HepG2 (cell line): Measurements from ENCODE around the gene REEP2. TPM values are rescaled to one million over a fixed set of nuclear protein-coding genes. Genes with fewer than 3 reads are reported as not detected.

Source experiments
- ARNT2 ChIP-seq: sonication (generic); formaldehyde crosslinking; IDR thresholded peaks from 2 replicates; pipeline ENCODE4 v1.8.0; 2022; ENCODE audit warnings: mild to moderate bottlenecking, low read depth, missing genetic modification reagents, moderate library complexity
- ATF7-NPFF ChIP-seq: sonication (generic); formaldehyde crosslinking; IDR thresholded peaks from 2 replicates; pipeline ENCODE4 v1.8.1; 2023; ENCODE audit warnings: mild to moderate bottlenecking, low read depth, missing genetic modification reagents, moderate library complexity
- CBFB ChIP-seq: sonication (generic); formaldehyde crosslinking; IDR thresholded peaks from 2 replicates; pipeline ENCODE4 v1.4.0; 2020; ENCODE audit warnings: missing genetic modification reagents
- ELK4 ChIP-seq: sonication (generic); formaldehyde crosslinking; IDR thresholded peaks from 2 replicates; pipeline ENCODE4 v1.9.0; 2021; ENCODE audit warnings: missing genetic modification reagents, borderline replicate concordance
- ERF ChIP-seq: IDR thresholded peaks from 2 replicates; pipeline ENCODE4 v1.6.1; 2018; ENCODE audit warnings: missing biosample characterization, missing genetic modification reagents
- FLYWCH1 ChIP-seq: sonication (generic); formaldehyde crosslinking; IDR thresholded peaks from 2 replicates; pipeline ENCODE4 v1.8.1; 2023; ENCODE audit warnings: mild to moderate bottlenecking, missing genetic modification reagents
- FOXA1 ChIP-seq, 2 experiments: fragments of 450-650 bp in 1 of 2; sonication (generic) in 1 of 2; formaldehyde crosslinking in 1 of 2; IDR thresholded peaks; 2 replicates each; pipeline versions ENCODE4 v1.4.0 to v1.6.1; 2016 to 2020; ENCODE audit warnings: missing genetic modification reagents in 1 of 2
- FOXM1 ChIP-seq: sonication (generic); formaldehyde crosslinking; IDR thresholded peaks from 2 replicates; pipeline ENCODE4 v1.5.0; 2020; ENCODE audit warnings: missing genetic modification reagents
- HNF4A ChIP-seq: sonication (generic); formaldehyde crosslinking; IDR thresholded peaks from 2 replicates; pipeline ENCODE4 v1.4.0; 2020; ENCODE audit warnings: missing genetic modification reagents
- KAT7 ChIP-seq: IDR thresholded peaks from 2 replicates; pipeline ENCODE4 v1.6.1; 2018; ENCODE audit warnings: borderline replicate concordance, missing compliant biosample characterization
- KDM1A ChIP-seq: IDR thresholded peaks from 2 replicates; pipeline ENCODE4 v1.6.1; 2016; ENCODE audit warnings: missing compliant biosample characterization
- NFYB ChIP-seq: sonication (generic); formaldehyde crosslinking; IDR thresholded peaks from 2 replicates; pipeline ENCODE4 v1.4.0; 2020; ENCODE audit warnings: missing genetic modification reagents
- NR1H2 ChIP-seq: sonication (generic); formaldehyde crosslinking; IDR thresholded peaks from 2 replicates; pipeline ENCODE4 v1.8.1; 2022; ENCODE audit warnings: low read depth, missing genetic modification reagents, borderline replicate concordance
- POLR2AphosphoS2 ChIP-seq: IDR thresholded peaks from 2 replicates; pipeline ENCODE4 v1.6.1; 2011; ENCODE audit warnings: low read depth, low read length, improper control_type of control experiment
- REXO4 ChIP-seq: sonication (generic); formaldehyde crosslinking; IDR thresholded peaks from 2 replicates; pipeline ENCODE4 v1.8.0; 2022; ENCODE audit warnings: missing genetic modification reagents, mild to moderate bottlenecking, borderline replicate concordance
- SIN3A ChIP-seq: IDR thresholded peaks from 2 replicates; pipeline ENCODE4 v1.6.1; 2011; ENCODE audit warnings: low read depth, mild to moderate bottlenecking, control low read depth, low read length, borderline replicate concordance
- TFDP1 ChIP-seq: IDR thresholded peaks from 2 replicates; pipeline ENCODE4 v1.6.1; 2016; ENCODE audit warnings: missing compliant biosample characterization, missing genetic modification reagents, borderline replicate concordance
- YY1 ChIP-seq: IDR thresholded peaks from 2 replicates; pipeline ENCODE4 v1.6.1; 2011; ENCODE audit warnings: low read length, low read depth, moderate library complexity, mild to moderate bottlenecking; ENCODE audit not compliant: insufficient read depth, insufficient replicate concordance
- ZNF143 ChIP-seq: sonication (generic); formaldehyde crosslinking; IDR thresholded peaks from 2 replicates; pipeline ENCODE4 v1.4.0; 2020; ENCODE audit warnings: missing genetic modification reagents
- ZNF460 ChIP-seq: sonication (generic); formaldehyde crosslinking; IDR thresholded peaks from 2 replicates; pipeline ENCODE4 v1.5.1; 2020; ENCODE audit warnings: missing genetic modification reagents, mild to moderate bottlenecking, borderline replicate concordance
- ZNF543 ChIP-seq: sonication (generic); formaldehyde crosslinking; IDR thresholded peaks from 2 replicates; pipeline ENCODE4 v1.4.0; 2020; ENCODE audit warnings: mild to moderate bottlenecking, missing genetic modification reagents
- ZUFSP ChIP-seq: sonication (generic); formaldehyde crosslinking; IDR thresholded peaks from 2 replicates; pipeline ENCODE4 v1.9.0; 2021; ENCODE audit warnings: missing genetic modification reagents, mild to moderate bottlenecking, borderline replicate concordance
- polyA plus RNA-seq, 8 experiments: library from polyadenylated mRNA; depleted of rRNA in 3 of 8; stranded (reverse) in 7 of 8; unstranded in 1 of 8; fragments of >200 nt; fragmentation: Illumina TruSeq in 4 of 8; extraction: Trizol in 4 of 8; gene quantifications; 2 replicates each; pipeline versions ENCODE4 v1.2.1 to v1.2.3, GENCODE V29; 2011 to 2016; ENCODE audit warnings: low read depth in 4 of 8, missing spikeins in 1 of 8, mixed read lengths in 1 of 8; ENCODE audit not compliant: insufficient read depth in 1 of 8
- total RNA-seq, 5 experiments: library from RNA; depleted of rRNA; stranded (reverse); fragments of >200 nt; fragmentation: Illumina TruSeq; extraction: Trizol; gene quantifications; 2 replicates each; pipeline ENCODE4 v1.2.3, GENCODE V29; 2016; ENCODE audit warnings: low read depth in 1 of 5
- TF ChIP-seq, protein P1 (sequence below): sonication (generic); formaldehyde crosslinking; IDR thresholded peaks from 2 replicates; pipeline ENCODE4 v1.8.1; 2023; ENCODE audit warnings: mild to moderate bottlenecking, missing genetic modification reagents, borderline replicate concordance
- TF ChIP-seq, protein P2 (sequence below): sonication (generic); formaldehyde crosslinking; IDR thresholded peaks from 2 replicates; pipeline ENCODE4 v1.5.0; 2020; ENCODE audit warnings: missing genetic modification reagents
- TF ChIP-seq, protein P3 (sequence below): sonication (generic); formaldehyde crosslinking; IDR thresholded peaks from 2 replicates; pipeline ENCODE4 v1.8.1; 2023; ENCODE audit warnings: mild to moderate bottlenecking, missing genetic modification reagents

REEP2 gene
- total and polyA plus RNA-seq, 2 of the 13 experiments (the other 11 are each of a cell fraction or from before 2014, with no cell fraction given), result 5.3 to 7.8 TPM

DNA sequence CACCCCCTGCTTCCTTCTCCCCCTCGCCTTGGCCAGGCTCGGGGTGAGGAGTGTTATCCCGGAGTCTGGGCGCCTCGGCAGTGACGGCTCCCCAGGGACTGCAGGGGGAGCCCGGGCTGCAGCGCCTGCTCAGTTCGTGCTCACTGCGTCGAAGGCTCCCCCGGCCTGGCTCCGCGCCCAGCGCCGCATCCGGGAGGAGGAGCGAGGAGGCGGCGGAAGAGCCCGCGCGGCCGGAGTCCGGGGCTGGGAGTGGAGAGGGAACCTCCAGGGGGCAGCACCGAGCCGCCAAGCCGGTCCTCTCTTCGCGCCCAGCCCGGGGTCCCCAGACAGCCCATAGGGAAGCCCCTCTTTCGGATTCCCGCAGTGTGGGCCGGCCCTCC is 25.1 kb downstream of the REEP2 start (continued):
- TF ChIP-seq ZNF143 (no peak; the same call in 1 of the 2 replicates), YY1 (no peak), ZUFSP (no peak), ELK4 (no peak), ARNT2 (no peak), ERF (CRISPR knock-in tag) (0 out of 2 replicates have a peak, but pooled peaks have one; percentile 47), TFDP1 (CRISPR knock-in tag) (peak; percentile 90; the same call in 1 of the 2 replicates), ZNF543 (0 out of 2 replicates have a peak, but pooled peaks have one; percentile 60), KAT7 (no peak), POLR2AphosphoS2 (no peak), ATF7-NPFF (peak; percentile 40), FLYWCH1 (no peak), NR1H2 (no peak), FOXA1 (IDR thresholded peaks at IDR 0.05) (no peak), FOXA1 (CRISPR knock-in tag; IDR thresholded peaks at IDR 0.05) (no peak), REXO4 (no peak), KDM1A (CRISPR knock-in tag) (no peak), SIN3A (no peak), ZNF460 (CRISPR knock-in tag) (no peak), NFYB (CRISPR knock-in tag) (no peak), HNF4A (no peak), CBFB (CRISPR knock-in tag) (no peak; the same call in 1 of the 2 replicates), FOXM1 (no peak)
- TF ChIP-seq, protein P1, sequence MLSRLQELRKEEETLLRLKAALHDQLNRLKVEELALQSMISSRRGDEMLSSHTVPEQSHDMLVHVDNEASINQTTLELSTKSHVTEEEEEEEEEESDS, result no peak
- TF ChIP-seq, protein P2, sequence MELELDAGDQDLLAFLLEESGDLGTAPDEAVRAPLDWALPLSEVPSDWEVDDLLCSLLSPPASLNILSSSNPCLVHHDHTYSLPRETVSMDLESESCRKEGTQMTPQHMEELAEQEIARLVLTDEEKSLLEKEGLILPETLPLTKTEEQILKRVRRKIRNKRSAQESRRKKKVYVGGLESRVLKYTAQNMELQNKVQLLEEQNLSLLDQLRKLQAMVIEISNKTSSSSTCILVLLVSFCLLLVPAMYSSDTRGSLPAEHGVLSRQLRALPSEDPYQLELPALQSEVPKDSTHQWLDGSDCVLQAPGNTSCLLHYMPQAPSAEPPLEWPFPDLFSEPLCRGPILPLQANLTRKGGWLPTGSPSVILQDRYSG, result no peak
- TF ChIP-seq, protein P3, sequence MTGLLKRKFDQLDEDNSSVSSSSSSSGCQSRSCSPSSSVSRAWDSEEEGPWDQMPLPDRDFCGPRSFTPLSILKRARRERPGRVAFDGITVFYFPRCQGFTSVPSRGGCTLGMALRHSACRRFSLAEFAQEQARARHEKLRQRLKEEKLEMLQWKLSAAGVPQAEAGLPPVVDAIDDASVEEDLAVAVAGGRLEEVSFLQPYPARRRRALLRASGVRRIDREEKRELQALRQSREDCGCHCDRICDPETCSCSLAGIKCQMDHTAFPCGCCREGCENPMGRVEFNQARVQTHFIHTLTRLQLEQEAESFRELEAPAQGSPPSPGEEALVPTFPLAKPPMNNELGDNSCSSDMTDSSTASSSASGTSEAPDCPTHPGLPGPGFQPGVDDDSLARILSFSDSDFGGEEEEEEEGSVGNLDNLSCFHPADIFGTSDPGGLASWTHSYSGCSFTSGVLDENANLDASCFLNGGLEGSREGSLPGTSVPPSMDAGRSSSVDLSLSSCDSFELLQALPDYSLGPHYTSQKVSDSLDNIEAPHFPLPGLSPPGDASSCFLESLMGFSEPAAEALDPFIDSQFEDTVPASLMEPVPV (CRISPR knock-in tag), result peak; percentile 53; the same call in 1 of the 2 replicates
